HG02981 (cell line): Measurements from ENCODE around the gene CASP6.
"Not testable (repeated sequence)": the region's sequence is repeated elsewhere in the genome, so short reads cannot be mapped to it uniquely, and the experiment has no call there.

Experiments
- ATAC-seq: cut with Tn5 transposase; IDR thresholded peaks from one replicate; pipeline ENCODE4 v1.9.1; 2021; ENCODE audit warnings: mild to moderate bottlenecking, moderate library complexity; ENCODE audit not compliant: unreplicated experiment

The CASP6 gene

DNA sequence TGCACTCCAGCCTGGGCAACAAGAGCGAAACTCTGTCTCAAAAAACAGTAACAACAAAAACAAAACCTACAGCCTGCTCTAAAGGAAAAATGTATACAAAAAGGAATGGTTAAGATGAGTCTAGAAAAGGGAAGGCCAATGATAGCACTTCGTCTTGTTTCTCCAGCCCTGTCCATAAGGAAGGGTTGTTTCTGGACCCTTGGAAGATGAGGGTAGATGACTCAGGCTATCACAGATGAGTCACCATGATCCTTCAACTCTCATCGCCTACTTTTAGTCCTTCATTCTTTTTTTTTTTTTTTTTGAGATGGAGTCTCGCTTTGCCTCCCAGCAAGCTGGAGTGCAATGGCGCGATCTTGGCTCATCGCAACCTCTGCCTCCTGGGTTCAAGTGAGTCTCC, 17.8 kb upstream of the CASP6 start:
- ATAC-seq = no peak

DNA sequence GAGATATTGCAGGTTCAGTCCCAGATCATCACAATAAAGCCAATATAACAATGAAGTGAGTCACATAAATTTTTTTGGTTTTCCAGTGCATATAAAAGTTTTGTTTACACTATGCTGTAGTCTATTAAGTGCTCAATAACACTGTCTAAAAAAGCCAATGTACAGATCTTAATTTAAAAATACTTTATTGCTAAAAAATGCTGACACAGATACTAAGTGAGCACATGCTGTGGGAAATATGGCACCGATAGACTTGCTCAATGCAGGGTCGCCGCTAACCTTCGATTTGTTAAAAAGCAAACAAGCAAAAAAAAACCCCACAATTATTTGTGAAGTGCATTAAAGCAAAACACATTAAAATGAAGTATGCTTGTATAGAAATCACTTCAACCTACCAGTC, 16.4 kb upstream of the CASP6 start:
- no peak for ATAC-seq

DNA sequence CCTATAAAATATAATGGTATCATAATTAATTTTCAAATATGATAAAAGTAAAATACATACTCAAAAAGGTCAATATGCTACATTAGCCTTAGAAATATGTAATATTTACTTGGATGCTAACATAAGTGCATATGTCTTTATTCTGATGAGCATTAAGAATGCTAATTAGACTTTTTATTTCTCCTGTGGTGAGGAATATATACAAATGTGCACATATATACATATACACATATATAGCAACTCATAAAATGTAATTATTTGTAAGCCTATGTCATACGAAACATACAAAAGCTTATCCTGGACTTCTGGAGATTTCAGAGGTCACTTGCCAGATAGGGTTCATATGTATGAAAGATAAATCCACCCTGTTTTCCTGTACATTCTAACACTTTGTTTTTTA, 15.5 kb upstream of the CASP6 start:
- ATAC-seq = no peak

DNA sequence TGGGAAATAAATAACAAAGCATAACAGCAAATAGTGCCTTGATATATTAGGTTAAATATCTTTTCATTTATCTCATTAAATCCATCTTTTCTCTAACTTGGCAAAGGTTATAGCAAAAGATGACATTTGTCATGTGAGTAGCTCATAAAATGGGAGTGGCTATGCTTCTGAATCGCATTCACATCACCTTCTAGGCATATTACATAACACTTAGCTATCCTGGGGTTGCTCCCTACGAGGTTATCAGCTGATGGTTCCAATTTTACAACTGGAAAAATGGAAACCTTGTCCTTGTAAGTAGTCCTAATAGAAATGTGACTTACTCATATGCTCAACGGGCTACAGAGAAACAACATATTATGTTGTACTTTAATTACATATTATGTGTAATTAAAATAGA, 10.3 kb upstream of the CASP6 start:
- no peak for ATAC-seq

DNA sequence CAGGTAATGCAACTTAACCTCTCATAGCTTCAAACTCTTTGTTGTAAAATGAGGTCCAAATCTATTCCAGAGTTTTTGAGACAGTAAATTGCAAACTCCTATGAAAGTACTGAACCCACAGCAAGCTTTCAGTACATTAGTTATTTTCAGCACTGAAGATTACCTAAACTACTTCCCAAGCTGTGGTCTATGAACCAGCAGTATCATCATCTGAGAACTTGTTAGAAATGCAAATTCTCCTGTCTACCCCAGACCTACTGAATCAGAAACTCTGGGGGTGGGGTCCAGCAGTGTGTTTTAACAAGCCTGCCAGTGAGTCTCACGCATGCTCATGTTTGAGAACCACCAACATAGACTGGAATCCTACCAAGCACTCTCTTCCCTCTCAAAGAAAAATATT, 5.7 kb upstream of the CASP6 start:
- ATAC-seq = peak; percentile 77

DNA sequence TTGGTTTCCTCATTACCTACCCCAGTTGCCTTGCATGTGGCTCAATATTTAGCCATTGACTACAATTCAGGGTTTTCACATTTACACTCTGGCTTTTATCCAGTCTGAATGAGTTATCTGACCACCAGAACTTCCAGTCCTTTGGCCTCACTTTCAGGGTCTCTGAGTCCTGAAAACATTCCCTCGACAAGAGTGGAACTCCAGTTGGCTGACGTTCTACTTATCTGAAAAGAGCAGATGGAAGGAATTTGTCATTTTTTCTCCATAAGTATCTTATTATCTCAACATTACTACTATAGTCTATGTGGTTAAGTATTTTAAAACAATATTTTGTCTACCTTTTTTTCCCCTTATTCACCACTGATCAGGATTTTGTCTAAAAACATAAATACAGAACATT, 5.2 kb upstream of the CASP6 start:
- ATAC-seq = no peak

DNA sequence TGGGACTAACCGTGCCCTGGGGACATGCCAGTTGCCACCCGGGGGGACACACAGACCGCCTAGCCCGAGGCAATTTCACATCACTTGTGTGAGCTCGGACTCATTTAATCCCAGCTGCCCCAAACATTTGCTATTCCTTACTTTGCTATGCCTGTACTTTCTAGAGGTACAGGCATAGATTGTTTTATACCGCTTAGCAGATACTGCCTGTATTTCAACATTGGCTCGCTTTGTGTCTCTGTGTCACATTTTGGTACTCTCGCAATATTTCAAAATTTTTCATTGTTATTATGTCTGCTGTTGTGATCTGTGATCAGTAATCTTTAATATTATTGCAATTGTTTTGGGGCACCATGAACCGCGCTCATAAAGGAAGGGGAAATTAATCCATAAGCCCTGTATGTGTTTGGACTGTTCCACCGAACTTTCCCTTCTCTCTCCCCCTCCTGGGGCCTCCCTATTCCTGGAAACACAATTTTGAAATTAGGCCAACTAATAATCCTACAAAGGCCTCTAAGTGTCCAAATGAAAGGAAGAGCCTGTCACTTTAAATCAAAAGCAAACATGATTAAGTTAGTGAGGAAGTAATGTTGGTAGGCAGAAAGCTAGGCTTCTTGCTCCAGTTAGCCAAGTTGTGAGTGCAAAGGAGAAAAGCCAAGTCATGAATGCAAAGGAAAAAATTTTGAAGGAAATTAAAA, 568 bp upstream of the CASP6 start:
- ATAC-seq = no peak

DNA sequence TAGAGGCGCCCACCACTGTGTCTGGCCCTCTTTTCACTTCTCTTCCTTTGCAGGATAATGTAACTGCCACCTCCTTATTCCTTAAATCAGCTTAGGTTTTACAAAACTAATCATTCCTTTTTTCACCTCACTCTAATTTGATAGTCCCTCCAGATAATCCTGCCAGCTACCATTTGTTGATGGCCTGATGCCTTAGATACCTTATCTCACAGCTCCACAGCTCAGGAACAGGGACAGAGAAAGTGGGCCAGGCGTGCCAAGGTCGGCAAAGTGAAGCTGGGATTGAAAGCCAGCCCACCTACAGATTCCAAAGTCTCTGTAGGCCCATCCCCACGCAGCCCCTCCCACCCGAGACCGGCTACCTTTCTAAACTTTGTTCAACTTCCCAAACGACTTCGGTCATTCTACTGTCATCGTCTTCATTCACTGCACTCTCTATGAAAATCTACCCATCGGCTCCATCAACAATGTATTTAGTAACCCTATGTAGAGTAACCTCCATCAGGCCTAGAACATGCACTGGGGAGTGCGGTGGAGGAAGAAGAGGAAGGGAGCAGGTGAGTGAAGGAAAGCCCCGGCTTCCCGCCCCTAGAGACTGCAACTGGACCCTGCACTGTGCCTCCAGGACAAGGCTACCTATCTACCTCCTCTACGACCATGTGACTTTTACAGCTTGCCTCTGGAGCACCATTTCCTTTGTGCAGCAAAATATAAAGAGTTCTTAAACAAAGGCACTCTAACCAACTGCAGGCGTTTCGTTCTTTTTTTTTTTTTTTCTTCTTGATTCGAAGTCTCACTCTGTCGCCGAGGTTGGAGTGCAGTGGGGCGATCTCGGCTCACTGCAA, 1.5 kb downstream of the CASP6 start:
- no peak for ATAC-seq

DNA sequence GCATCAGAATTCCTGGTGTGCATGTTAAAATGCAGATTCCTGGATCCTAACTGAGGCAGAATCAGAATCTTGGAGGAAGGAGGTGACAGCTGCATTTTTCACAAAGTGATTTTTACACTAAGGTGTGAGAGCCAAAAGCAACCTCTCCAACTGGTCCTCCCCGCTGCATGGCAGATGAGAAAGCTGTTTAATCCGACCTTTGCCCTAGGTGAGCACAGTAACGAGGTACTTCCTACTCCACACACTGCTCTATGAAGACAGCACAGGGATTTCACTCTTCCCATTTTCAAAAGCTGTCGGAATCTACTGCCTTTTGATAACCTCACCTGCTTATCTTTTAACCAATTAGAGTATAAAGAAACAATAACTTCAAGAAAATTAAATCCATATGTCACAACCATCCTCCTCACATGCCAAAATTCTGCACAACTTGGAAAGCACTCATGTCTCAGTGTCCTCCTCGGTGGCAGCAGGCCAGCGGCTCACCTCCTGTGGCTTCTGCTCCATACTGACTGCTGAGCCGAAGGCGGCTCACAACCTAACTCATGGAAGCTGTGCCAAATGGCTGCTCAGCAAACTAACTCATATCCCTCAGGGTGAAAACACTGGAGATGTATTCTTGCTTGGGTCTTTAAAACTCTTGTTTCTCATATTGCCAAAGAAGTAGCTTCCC, 3.6 kb downstream of the CASP6 start:
- ATAC-seq = no peak

DNA sequence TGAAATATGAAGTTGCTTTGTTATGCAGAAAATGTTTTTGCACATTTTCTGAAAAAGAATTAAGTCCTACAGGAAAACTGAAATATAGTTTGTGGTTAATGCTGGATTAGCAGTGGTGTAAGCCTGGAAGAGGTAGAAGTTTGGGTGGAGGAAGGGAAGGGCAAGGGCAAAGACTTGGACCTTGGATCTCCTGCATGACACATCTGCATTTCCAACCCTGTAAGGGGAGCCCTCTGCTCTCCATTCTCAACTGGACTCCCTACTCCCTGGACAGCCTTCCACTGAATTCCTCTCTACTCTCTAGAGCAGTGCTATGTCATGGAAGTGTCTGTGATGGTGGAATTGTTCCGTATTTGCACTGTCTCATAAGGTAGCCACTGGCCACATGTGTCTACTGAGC, 4.6 kb downstream of the CASP6 start:
- no peak for ATAC-seq

DNA sequence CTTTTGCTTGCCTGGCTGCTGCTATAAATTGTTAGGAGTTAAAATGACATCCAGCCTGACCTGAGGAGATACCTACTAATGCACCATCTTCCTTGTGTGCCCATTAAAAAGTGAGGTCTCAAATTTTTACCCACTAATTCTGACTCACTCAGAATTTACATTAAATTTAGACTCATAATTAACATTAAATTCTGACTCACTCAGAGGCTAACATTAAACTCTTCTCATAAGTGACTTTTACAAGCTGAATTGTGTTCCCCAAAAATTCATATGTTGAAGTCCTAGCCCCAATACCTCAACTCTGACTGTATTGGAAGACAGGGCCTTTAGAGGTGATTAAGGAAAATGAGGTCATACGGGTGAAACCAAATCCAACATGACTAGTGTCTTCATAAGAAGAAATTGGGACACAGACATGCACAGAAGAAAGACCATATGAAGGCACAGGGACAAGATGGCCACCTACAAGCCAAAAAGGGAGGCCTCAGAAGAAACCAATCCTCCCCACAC, 11.8 kb downstream of the CASP6 start:
- ATAC-seq = no peak

DNA sequence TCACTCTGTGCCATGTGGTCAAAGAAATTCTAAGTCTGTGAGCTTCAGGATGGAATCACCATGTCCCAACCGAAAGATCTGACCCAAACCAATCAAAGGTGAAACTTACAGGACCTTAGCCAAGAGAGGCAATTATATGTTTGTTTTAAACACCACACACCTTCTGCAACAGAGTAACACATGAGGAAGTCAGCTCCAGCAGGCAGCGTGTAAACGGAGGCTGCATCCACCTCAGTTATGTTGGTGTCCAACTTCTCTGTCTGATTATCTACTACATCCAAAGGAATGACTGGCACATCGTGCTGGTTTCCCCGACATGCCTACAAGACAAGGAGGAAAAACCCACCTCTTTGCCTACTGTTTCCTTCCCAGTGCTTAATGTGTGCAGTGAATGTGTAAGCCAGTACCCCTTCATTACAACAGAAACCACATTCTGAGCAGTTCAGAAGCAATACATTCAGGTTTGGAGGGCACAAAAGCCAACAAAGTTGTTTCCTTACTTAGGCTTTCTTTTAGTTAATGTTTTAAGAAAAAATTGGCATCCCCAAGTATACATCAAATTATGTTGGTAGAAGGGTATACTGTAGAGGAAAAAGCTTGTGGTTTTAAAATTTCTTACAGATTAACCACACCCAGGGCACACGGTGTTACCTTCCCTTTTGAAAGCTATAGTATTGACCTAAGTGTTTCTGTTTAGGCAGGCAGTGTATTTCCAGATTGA, 12.4 kb downstream of the CASP6 start:
- ATAC-seq = peak; percentile 83

DNA sequence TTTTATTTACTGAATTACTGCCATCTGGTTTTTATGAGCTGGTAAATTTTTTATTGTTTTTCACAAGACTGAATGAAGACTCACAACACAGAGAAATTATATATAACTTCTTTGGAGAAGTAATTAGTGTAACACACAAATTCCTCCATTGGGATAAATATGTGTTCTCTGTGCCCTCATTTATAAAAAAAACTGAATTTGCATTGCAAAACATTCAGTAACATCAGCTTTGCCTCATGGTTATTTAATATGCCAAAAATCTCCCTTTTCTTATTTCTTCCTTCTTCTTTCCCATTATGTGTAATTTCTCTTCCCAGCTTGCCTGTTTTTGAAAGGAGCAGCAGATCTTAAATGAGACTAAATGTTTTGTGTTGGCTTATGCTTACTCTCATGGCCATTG, 18.5 kb downstream of the CASP6 start:
- no peak for ATAC-seq

DNA sequence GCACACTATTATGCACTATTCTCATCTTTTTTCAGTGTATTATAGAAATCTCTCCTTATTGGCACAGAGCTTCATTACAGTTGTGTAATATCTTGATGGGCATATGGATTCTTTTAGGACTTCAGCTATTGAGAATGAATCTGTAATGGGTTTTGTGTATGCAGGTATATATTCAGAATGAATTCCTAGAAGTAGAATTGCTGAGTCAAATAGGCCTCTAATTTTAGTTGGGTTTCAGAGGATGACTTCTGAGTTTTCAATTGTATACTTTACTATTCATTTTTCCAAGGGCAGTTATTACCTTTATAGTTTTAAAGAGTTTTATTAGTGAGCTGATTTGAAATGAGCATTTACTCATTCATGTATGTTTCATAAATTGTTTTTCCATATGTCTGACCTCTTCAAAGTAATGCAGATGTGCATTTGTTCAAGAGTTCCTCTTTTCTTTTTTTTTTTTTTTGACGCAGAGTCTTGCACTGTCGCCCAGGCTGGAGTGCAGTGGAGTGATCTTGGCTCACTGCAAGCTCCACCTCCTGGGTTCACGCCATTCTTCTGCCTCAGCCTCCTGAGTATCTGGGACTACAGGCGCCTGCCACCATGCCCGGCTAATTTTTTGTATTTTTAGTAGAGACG, 19.5 kb downstream of the CASP6 start:
- no peak for ATAC-seq

DNA sequence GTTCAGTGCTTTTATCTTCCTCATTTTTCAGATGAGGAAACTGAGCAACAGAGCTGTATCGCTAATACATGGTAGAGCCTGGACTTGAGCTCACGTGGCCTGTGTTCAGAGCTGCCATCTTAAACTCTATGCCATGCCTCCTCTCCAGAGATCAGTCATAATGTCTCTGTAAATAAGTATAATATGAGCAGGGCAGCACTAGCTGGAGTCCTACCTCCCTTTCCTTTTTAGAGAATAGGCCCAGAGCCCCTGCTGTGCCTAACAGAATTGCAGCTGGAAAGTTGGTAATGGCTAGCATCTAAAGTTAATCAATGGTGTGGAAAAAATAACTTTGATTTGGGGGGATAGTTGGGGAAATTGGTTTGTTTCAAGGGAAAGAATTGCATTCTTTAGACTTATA, 20.4 kb downstream of the CASP6 start:
- no peak for ATAC-seq

DNA sequence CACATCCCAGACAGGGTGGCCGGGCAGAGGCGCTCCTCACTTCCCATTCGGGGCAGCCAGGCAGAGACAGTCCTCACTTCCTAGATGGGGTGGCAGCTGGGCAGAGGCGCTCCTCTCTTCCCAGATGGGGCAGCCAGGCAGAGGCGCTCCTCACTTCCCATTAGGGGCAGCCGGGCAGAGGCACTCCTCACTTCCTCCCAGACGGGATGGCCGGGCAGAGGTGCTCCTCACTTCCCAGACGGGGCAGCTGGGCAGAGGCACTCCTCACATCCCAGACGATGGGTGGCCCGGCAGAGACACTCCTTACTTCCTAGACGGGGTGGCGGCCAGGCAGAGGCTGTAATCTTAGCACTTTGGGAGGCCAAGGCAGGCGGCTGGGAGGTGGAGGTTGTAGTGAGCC, 24.3 kb downstream of the CASP6 start:
- ATAC-seq = not testable (repeated sequence)

DNA sequence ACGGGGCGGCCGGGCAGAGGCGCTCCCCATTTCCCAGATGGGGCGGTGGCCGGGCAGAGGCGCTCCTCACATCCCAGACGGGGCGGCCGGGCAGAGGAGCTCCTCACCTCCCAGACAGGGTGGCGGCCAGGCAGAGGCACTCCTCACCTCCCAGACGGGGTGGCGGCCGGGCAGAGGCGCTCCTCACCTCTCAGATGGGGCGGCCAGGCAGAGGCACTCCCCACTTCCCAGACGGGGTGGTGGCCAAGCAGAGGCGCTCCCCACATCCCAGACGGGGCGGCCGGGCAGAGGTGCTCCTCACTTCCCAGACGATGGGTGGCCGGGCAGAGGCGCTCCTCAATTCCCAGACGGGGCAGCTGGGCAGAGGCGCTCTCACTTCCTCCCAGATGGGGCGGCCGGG, 24.8 kb downstream of the CASP6 start:
- not testable (repeated sequence) for ATAC-seq

DNA sequence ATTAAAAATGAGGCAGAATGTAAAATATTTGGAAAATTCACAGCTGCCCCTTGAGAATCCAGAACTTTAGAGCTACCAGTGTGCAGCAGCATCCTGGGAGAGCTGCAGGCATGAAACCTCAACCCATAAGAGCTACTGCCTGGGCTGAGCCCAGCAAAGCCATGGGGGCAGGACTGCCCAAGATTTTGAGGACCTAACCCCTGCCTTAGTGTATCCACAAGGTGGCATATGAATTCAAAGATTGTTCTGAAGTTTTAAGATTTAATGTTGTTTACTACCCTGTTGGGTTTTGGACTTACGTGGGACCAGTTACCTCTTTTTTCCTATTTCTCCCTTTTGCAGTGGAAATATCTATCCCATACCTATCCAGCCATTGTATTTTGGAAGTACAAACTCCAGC, 26.4 kb downstream of the CASP6 start:
- ATAC-seq = no peak

DNA sequence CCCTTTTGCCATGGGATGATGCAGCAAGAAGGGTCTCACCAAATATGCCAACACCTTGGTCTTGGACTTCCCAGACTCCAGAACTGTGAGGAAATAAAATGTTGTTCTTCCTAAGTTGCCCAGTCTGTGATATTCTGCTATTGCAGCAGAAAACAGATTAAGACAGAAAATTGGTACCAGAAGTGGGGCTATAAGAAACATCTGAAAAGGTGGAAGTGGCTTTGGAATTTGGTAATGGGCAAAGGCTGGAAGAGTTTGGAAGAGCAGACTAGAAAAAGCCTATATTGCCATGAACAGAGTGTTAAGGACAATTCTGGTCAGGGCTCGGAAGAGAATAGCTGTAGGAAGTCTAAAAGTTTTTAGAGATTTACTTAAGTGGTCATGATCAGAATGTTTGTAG, 27.4 kb downstream of the CASP6 start:
- ATAC-seq = no peak

DNA sequence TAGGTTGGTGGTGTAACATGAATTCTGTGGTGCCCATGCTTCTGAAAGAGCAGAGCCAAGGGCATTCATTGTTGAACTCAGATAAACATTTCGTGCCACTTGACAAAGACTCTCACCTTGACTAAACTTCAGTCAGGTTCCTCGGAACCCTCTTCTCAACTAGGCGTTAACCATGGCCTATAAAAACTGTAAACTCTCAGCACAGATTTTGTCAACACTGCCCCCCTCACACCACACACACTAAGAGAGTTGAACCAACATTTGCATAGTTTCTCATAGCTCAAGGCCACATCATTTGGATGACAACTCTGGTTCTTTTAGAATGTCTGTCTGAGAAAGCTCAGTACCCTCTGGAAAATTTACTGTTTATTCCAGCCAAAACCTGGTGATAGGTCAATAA, 28.1 kb downstream of the CASP6 start:
- ATAC-seq = no peak

DNA sequence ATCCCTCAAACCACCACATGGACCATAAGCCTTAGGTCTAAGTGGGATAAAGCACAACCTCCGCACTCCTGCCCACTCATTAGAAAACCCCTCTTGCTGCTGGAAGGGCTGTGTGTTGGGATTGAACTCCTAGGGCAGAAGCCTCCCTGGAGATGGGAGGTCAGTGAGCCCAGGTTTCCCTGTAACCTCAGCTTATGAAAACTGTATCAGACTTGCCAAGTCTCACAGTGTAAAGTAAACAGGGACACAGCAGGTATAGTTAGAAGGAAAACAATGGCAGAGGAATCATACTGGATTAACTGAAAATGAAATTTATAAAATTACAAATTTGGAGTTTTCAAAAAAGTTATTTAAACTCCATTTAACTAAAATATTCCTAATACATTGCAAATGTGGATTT, 29.9 kb downstream of the CASP6 start:
- no peak for ATAC-seq
